GM12878 (cell line): ENCODE data around the gene XPNPEP1. TPM values are rescaled to one million over a fixed set of nuclear protein-coding genes. Genes with fewer than 3 reads are reported as not detected.

ENCODE experiments used
- ATAC-seq: fragments of 200-7000 bp; cut with Tn5 transposase; 3 replicates; pipeline ENCODE4 v1.9.1; 2020; ENCODE audit warnings: mild to moderate bottlenecking, moderate library complexity
- BruUV-seq: library from RNA; stranded (reverse); fragments of 400-500 nt; replicated peaks from 2 replicates; lab custom pipeline; 2021; lab: Mats Ljungman, UMichigan
- CTCF ChIA-PET: fragments of 300-600 bp; sonication (Branson Sonifier 250); formaldehyde crosslinking; extraction: SDS; loops from one replicate; lab custom pipeline; 2021; ENCODE audit warnings: inconsistent platforms; lab: Yijun Ruan, JAX
- POLR2A ChIA-PET: fragments of 350-600 bp; formaldehyde crosslinking; extraction: SDS; loops from one replicate; lab custom pipeline; 2021; ENCODE audit warnings: inconsistent platforms; lab: Charles Lee
- RAD21 ChIA-PET: fragments of 300-600 bp; sonication (Branson Sonifier 250); formaldehyde crosslinking; loops from one replicate; lab custom pipeline; 2023; ENCODE audit warnings: antibody characterized with exemption; ENCODE audit not compliant: unreplicated experiment; lab: Charles Lee
- SMC1A ChIA-PET: fragments of 300-600 bp; sonication (Branson Sonifier 250); formaldehyde crosslinking; loops from one replicate; lab custom pipeline; 2023; ENCODE audit not compliant: unreplicated experiment, uncharacterized antibody; lab: Charles Lee
- DNase-seq: peaks from one replicate; pipeline ENCODE4 v3.0.0-alpha.2; 2011; ENCODE audit warnings: low read depth, low spot score
- FAIRE-seq: peaks from 3 replicates; lab custom pipeline; 2011; peaks lifted over from hg19 to GRCh38; lab: Jason Lieb, UNC
- H2AFZ ChIP-seq: 2 replicates; pipeline ENCODE4 v1.6.0; 2011; ENCODE audit warnings: low read depth, low read length, control low read depth; ENCODE audit not compliant: control insufficient read depth
- H3K27ac ChIP-seq: 2 replicates; pipeline ENCODE4 v1.5.1; 2011; ENCODE audit warnings: control low read depth; ENCODE audit not compliant: control insufficient read depth, insufficient read depth
- H3K27me3 ChIP-seq, 2 experiments: replicated peaks in 1 of 2; 2 replicates each; pipeline versions ENCODE4 v1.6.0 to v1.6.1; 2011; ENCODE audit warnings: low read length in 1 of 2; ENCODE audit not compliant: control insufficient read depth in 2 of 2, insufficient read depth in 2 of 2
- H3K36me3 ChIP-seq, 2 experiments: 2 replicates each; pipeline ENCODE4 v1.5.1; 2011; ENCODE audit warnings: low read length in 1 of 2; ENCODE audit not compliant: control insufficient read depth in 2 of 2, insufficient read depth in 2 of 2
- H3K4me1 ChIP-seq: 2 replicates; pipeline ENCODE4 v1.6.1; 2011; ENCODE audit warnings: mild to moderate bottlenecking, low read length, moderate library complexity, mixed read lengths; ENCODE audit not compliant: control insufficient read depth, insufficient read depth
- H3K4me2 ChIP-seq: 2 replicates; pipeline ENCODE4 v1.6.0; 2011; ENCODE audit warnings: control low read depth; ENCODE audit not compliant: control insufficient read depth, insufficient read depth
- H3K4me3 ChIP-seq: fragments of 200-600 bp; sonication (generic); 2 replicates; pipeline ENCODE4 v1.5.1; 2016
- H3K79me2 ChIP-seq: 2 replicates; pipeline ENCODE4 v1.6.0; 2011; ENCODE audit warnings: low read length; ENCODE audit not compliant: control insufficient read depth, insufficient read depth
- H3K9ac ChIP-seq: 2 replicates; pipeline ENCODE4 v1.8.0; 2011; ENCODE audit warnings: low read length, control low read depth, mixed read lengths; ENCODE audit not compliant: control insufficient read depth, insufficient read depth
- H3K9me3 ChIP-seq: replicated peaks from 3 replicates; pipeline ENCODE4 v1.5.1; 2011; ENCODE audit warnings: mild to moderate bottlenecking, low read length; ENCODE audit not compliant: control insufficient read depth, insufficient read depth
- H4K20me1 ChIP-seq: 2 replicates; pipeline ENCODE4 v1.6.0; 2011; ENCODE audit not compliant: control insufficient read depth, insufficient read depth
- CBX3 ChIP-seq: fragments of 200-600 bp; sonication (generic); IDR thresholded peaks from 2 replicates; pipeline ENCODE4 v1.6.1; 2016; ENCODE audit warnings: low read depth, borderline replicate concordance
- CHD4 ChIP-seq: fragments of 200-600 bp; sonication (generic); IDR thresholded peaks from 2 replicates; pipeline ENCODE4 v1.6.1; 2016; ENCODE audit warnings: mild to moderate bottlenecking
- EGR1 ChIP-seq, 2 experiments: IDR thresholded peaks; 1 replicate in 1 of 2; 2 replicates in 1 of 2; pipeline ENCODE4 v1.6.1; 2011 to 2012; ENCODE audit warnings: low read depth in 2 of 2, low read length in 2 of 2, borderline replicate concordance in 1 of 2, mild to moderate bottlenecking in 1 of 2, moderate library complexity in 1 of 2
- ETV6 ChIP-seq, 2 experiments: fragments of 450-650 bp in 1 of 2; IDR thresholded peaks in 1 of 2; conservative IDR thresholded peaks in 1 of 2; 2 replicates each; pipeline ENCODE4 v1.6.1; 2014; ENCODE audit warnings: antibody characterized with exemption in 1 of 2, borderline replicate concordance in 1 of 2, low read depth in 1 of 2, mild to moderate bottlenecking in 1 of 2, moderate library complexity in 1 of 2
- IKZF2 ChIP-seq, 2 experiments: fragments of 450-650 bp; IDR thresholded peaks; 2 replicates each; pipeline ENCODE4 v1.6.1; 2017; ENCODE audit warnings: mild to moderate bottlenecking in 2 of 2, moderate library complexity in 2 of 2
- MLLT1 ChIP-seq: fragments of 450-650 bp; IDR thresholded peaks from 2 replicates; pipeline ENCODE4 v1.6.1; 2016; ENCODE audit warnings: mild to moderate bottlenecking
- MTA3 ChIP-seq: IDR thresholded peaks from 2 replicates; pipeline ENCODE4 v1.6.1; 2012; ENCODE audit warnings: low read length, inconsistent platforms, borderline replicate concordance
- NR2C2 ChIP-seq: IDR thresholded peaks from 2 replicates; pipeline ENCODE4 v1.6.1; 2011; ENCODE audit warnings: borderline replicate concordance, low read depth; ENCODE audit not compliant: control insufficient read depth, insufficient read length
- PBX3 ChIP-seq: IDR thresholded peaks from 2 replicates; pipeline ENCODE4 v1.6.1; 2011; ENCODE audit warnings: mild to moderate bottlenecking, low read depth, low read length, moderate library complexity; ENCODE audit not compliant: insufficient replicate concordance
- RAD21 ChIP-seq: IDR thresholded peaks from 2 replicates; pipeline ENCODE4 v1.6.1; 2011; ENCODE audit warnings: mild to moderate bottlenecking, low read depth, low read length, moderate library complexity; ENCODE audit not compliant: insufficient read depth
- SMAD1 ChIP-seq: fragments of 450-650 bp; IDR thresholded peaks from 2 replicates; pipeline ENCODE4 v1.6.1; 2018; ENCODE audit warnings: mild to moderate bottlenecking, low read depth; ENCODE audit not compliant: partially characterized antibody
- ZNF384 ChIP-seq: IDR thresholded peaks from 2 replicates; pipeline ENCODE4 v1.6.1; 2012; ENCODE audit warnings: low read depth, mild to moderate bottlenecking, low read length, improper control_type of control experiment, borderline replicate concordance
- ZZZ3 ChIP-seq: IDR thresholded peaks from 2 replicates; pipeline ENCODE4 v1.6.1; 2011; ENCODE audit warnings: low read depth; ENCODE audit not compliant: control insufficient read depth, insufficient read length
- WGBS: methylation state at CpG from one replicate; pipeline ENCODE4 v1.1.6; 2016; ENCODE audit warnings: low lambda C conversion rate; ENCODE audit not compliant: insufficient replicate concordance, insufficient coverage; ENCODE audit errors: missing lambda C conversion rate; 5-methylcytosine and 5-hydroxymethylcytosine counted together
- in situ Hi-C: fragments of 300-500 bp; cut with MboI; formaldehyde crosslinking; loops from 9 replicates; pipeline ENCODE4 v1.14.3; 2018; ENCODE audit warnings: mixed read lengths
- intact Hi-C: fragments of 100-400 bp; cut with micrococcal nuclease; formaldehyde crosslinking; loops from one replicate; pipeline ENCODE4 v1.14.2; 2022; ENCODE audit not compliant: unreplicated experiment
- polyA plus RNA-seq, 11 experiments: library from polyadenylated mRNA; depleted of rRNA in 4 of 11; unstranded in 6 of 11; stranded (reverse) in 5 of 11; fragments of >200 nt; fragmentation: Nextera tagmentation in 4 of 11; fragmentation: Illumina TruSeq in 1 of 11; extraction: Ambion mirVana in 4 of 11; extraction: Trizol in 1 of 11; gene quantifications; 1 replicate in 1 of 11; 2 replicates in 10 of 11; pipeline versions ENCODE4 v1.2.1 to v1.2.3, GENCODE V29; 2011 to 2016; ENCODE audit warnings: inconsistent platforms in 2 of 11, missing spikeins in 2 of 11, low read depth in 1 of 11
- total RNA-seq, 4 experiments: library from RNA; depleted of rRNA in 3 of 4; stranded (reverse); fragments of >200 nt in 3 of 4; fragmentation: Illumina TruSeq in 1 of 4; extraction: Trizol in 1 of 4; gene quantifications; 2 replicates each; pipeline versions ENCODE4 v1.2.1 to v1.2.3, GENCODE V29; 2013 to 2021
- TF ChIP-seq, protein P1 (sequence below), 3 experiments: IDR thresholded peaks in 2 of 3; conservative IDR thresholded peaks in 1 of 3; 2 replicates each; pipeline ENCODE4 v1.5.1; 2011; ENCODE audit warnings: low read depth in 3 of 3, low read length in 3 of 3, mild to moderate bottlenecking in 3 of 3, control low read depth in 2 of 3, moderate library complexity in 2 of 3, inconsistent platforms in 1 of 3, mixed read lengths in 1 of 3; ENCODE audit not compliant: control insufficient read depth in 2 of 3, insufficient read depth in 1 of 3; ENCODE audit errors: extremely low read depth in 1 of 3
- TF ChIP-seq, protein P2 (sequence below): fragments of 450-650 bp; IDR thresholded peaks from 2 replicates; pipeline ENCODE4 v1.6.1; 2014; ENCODE audit warnings: mild to moderate bottlenecking

The XPNPEP1 gene
- total and polyA plus RNA-seq, 10 of the 15 experiments (the other 5 are each of a cell fraction or from before 2014, with no cell fraction given) = 22.7 to 108 (median 43.5) TPM

DNA sequence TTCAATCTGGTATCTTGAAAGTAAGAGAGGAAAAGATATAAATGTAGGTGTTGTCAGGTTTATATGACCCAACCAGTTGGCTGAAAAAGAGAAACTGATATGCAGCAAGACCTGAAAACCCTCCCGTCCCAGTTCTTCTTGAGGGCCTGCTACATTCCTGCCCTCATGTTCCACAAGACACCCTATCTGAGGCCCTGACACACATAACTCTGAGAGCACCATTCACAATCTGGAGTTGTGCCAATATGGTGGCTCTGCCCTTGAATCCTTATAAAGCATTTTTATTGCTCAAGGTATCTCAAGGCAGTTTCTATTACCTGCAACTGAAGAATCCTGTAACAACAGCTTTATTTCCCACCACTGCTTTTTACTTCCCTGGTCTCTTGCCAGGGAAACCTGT lies 17.0 kb downstream of the XPNPEP1 start (continued):
- TF ChIP-seq PBX3 = no peak
- no peak for TF ChIP-seq MLLT1
- TF ChIP-seq ZNF384 = no peak
- TF ChIP-seq RAD21 = no peak
- TF ChIP-seq ZZZ3 = no peak
- no peak for TF ChIP-seq CBX3
- TF ChIP-seq IKZF2 (IDR thresholded peaks at IDR 0.05) = no peak
- TF ChIP-seq MTA3 = no peak
- no peak for TF ChIP-seq SMAD1

DNA sequence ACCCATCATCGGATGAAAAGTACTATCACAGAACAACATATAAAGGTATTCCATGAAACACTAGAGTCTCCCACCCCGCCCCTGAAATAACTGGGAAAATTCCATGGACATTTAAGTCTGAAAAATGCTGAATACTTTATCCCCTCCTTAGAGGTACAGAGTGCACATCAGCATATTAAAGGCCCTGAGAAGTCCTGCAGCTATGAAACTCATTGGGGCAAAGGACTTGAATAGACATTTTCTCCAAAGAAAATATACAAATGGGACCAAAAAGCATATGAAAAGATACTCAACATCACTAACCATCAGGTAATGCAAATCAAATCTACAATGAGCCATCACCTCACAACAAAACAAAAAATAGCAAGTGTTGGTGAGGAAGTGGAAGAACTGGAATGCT lies 18.9 kb downstream of the XPNPEP1 start:
- 97% methylated on average over 2 of the region's 2 CpGs for WGBS
- H3K4me2 ChIP-seq = no peak overlapping the region
- RAD21 ChIA-PET = interaction anchor here (0.9 to 2.1 kb wide), 2 partner anchors 8 to 20 kb away, joined by 4 to 7 read pairs; no protein-coding TSS in a partner anchor
- no peaks in the 10 kb centered on the region; the same call in 1 of the 2 replicates for H4K20me1 ChIP-seq
- DNase-seq = no peak
- H3K9ac ChIP-seq = no peak overlapping the region
- H2AFZ ChIP-seq = no peak overlapping the region
- in situ Hi-C loops (no loop called here), intact Hi-C loops (no loop called here)
- POLR2A ChIA-PET = interaction anchor here (1.9 kb wide), 1 partner anchor 8 kb away, joined by 5 read pairs; no protein-coding TSS in a partner anchor
- H3K9me3 ChIP-seq = no peaks in the 10 kb centered on the region
- no peak overlapping the region for H3K27ac ChIP-seq
- no peak for FAIRE-seq
- peaks cover 8% of the 10 kb centered on the region for H3K79me2 ChIP-seq
- ATAC-seq = no peak
- peaks cover 6% of the 10 kb centered on the region for H3K4me1 ChIP-seq
- no TSS peak for BruUV-seq
- H3K4me3 ChIP-seq = no peak overlapping the region
- peaks cover 2 to 9% of the 10 kb centered on the region in 2 experiments; a peak in 3 of 4 replicates for H3K36me3 ChIP-seq
- H3K27me3 ChIP-seq = no peaks in the 10 kb centered on the region
- SMC1A ChIA-PET = interaction anchor here (1.1 to 2.8 kb wide), 3 partner anchors 8 to 20 kb away, joined by 3 to 19 read pairs (median 4); no protein-coding TSS in a partner anchor
- CTCF ChIA-PET = interaction anchor here (0.7 to 3.1 kb wide), 2 partner anchors 8 to 768 kb away, joined by 3 to 18 read pairs; no protein-coding TSS in a partner anchor
- TF ChIP-seq ETV6 (conservative IDR thresholded peaks at IDR 0.05 in 1 of 2, IDR thresholded peaks at IDR 0.05 in 1 of 2; ENCODE audit: borderline replicate concordance in 1 of 2, low read depth in 1 of 2) = no peak
- TF ChIP-seq, protein P1, sequence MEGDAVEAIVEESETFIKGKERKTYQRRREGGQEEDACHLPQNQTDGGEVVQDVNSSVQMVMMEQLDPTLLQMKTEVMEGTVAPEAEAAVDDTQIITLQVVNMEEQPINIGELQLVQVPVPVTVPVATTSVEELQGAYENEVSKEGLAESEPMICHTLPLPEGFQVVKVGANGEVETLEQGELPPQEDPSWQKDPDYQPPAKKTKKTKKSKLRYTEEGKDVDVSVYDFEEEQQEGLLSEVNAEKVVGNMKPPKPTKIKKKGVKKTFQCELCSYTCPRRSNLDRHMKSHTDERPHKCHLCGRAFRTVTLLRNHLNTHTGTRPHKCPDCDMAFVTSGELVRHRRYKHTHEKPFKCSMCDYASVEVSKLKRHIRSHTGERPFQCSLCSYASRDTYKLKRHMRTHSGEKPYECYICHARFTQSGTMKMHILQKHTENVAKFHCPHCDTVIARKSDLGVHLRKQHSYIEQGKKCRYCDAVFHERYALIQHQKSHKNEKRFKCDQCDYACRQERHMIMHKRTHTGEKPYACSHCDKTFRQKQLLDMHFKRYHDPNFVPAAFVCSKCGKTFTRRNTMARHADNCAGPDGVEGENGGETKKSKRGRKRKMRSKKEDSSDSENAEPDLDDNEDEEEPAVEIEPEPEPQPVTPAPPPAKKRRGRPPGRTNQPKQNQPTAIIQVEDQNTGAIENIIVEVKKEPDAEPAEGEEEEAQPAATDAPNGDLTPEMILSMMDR (IDR thresholded peaks at IDR 0.05 in 2 of 3, conservative IDR thresholded peaks at IDR 0.05 in 1 of 3; ENCODE audit: control insufficient read depth in 2 of 3, extremely low read depth in 1 of 3, insufficient read depth in 1 of 3, low read depth in 3 of 3, low read length in 3 of 3) = no peak
- no peak for TF ChIP-seq CHD4
- no peak for TF ChIP-seq NR2C2
- TF ChIP-seq, protein P2, sequence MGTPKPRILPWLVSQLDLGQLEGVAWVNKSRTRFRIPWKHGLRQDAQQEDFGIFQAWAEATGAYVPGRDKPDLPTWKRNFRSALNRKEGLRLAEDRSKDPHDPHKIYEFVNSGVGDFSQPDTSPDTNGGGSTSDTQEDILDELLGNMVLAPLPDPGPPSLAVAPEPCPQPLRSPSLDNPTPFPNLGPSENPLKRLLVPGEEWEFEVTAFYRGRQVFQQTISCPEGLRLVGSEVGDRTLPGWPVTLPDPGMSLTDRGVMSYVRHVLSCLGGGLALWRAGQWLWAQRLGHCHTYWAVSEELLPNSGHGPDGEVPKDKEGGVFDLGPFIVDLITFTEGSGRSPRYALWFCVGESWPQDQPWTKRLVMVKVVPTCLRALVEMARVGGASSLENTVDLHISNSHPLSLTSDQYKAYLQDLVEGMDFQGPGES = no peak
- no peak for TF ChIP-seq EGR1 (IDR thresholded peaks at IDR 0.05; ENCODE audit: borderline replicate concordance in 1 of 2, low read depth in 2 of 2, low read length in 2 of 2)
